DOHH2 (cell line): ENCODE results near the gene TRAPPC5.

Experiments
- H3F3A ChIP-seq: fragments of 200-600 bp; sonication (generic), shearing (Covaris generic); 2 replicates; pipeline ENCODE4 v1.6.0; 2016; ENCODE audit warnings: antibody characterized with exemption, mild to moderate bottlenecking; ENCODE audit not compliant: control insufficient read depth, insufficient read depth
- H3K27ac ChIP-seq: fragments of 200-600 bp; sonication (generic); 2 replicates; pipeline ENCODE4 v1.5.1; 2014; ENCODE audit warnings: low read depth, mild to moderate bottlenecking, low read length, moderate library complexity
- H3K27me3 ChIP-seq: fragments of 200-600 bp; sonication (generic); 2 replicates; pipeline ENCODE4 v1.6.1; 2014; ENCODE audit warnings: mild to moderate bottlenecking, low read length, mixed read lengths; ENCODE audit not compliant: control insufficient read depth
- H3K36me3 ChIP-seq: fragments of 200-600 bp; sonication (generic); 2 replicates; pipeline ENCODE4 v1.6.1; 2014; ENCODE audit warnings: mild to moderate bottlenecking, low read length, moderate library complexity, mixed read lengths; ENCODE audit not compliant: control insufficient read depth
- H3K4me1 ChIP-seq: fragments of 200-600 bp; sonication (generic); 2 replicates; pipeline ENCODE4 v1.6.1; 2014; ENCODE audit warnings: mild to moderate bottlenecking, low read length, mixed read lengths; ENCODE audit not compliant: control insufficient read depth
- H3K4me2 ChIP-seq: fragments of 200-600 bp; sonication (generic); 2 replicates; pipeline ENCODE4 v1.6.0; 2014; ENCODE audit warnings: mild to moderate bottlenecking, low read length, moderate library complexity
- H3K4me3 ChIP-seq: fragments of 200-600 bp; sonication (generic); 2 replicates; pipeline ENCODE4 v1.5.1; 2014; ENCODE audit warnings: mild to moderate bottlenecking, low read length, mixed read lengths
- H3K79me2 ChIP-seq: fragments of 200-600 bp; sonication (generic); 2 replicates; pipeline ENCODE4 v1.6.1; 2014; ENCODE audit warnings: mild to moderate bottlenecking, low read length, mixed read lengths; ENCODE audit not compliant: control insufficient read depth
- H3K9me2 ChIP-seq: fragments of 200-600 bp; sonication (generic); replicated peaks from 2 replicates; pipeline ENCODE4 v1.6.1; 2014; ENCODE audit warnings: mild to moderate bottlenecking, low read length, mixed read lengths; ENCODE audit not compliant: control insufficient read depth
- H3K9me3 ChIP-seq: fragments of 200-600 bp; sonication (generic); 2 replicates; pipeline ENCODE4 v1.6.1; 2014; ENCODE audit warnings: antibody characterized with exemption, low read length, mixed read lengths; ENCODE audit not compliant: control insufficient read depth, insufficient read depth
- H4K20me1 ChIP-seq: fragments of 200-600 bp; sonication (generic); 2 replicates; pipeline ENCODE4 v1.6.0; 2014; ENCODE audit warnings: low read depth, mild to moderate bottlenecking, antibody characterized with exemption, low read length, moderate library complexity; ENCODE audit not compliant: control insufficient read depth, insufficient read depth
- EZH2phosphoT487 ChIP-seq: fragments of 200-600 bp; sonication (generic); IDR thresholded peaks from 2 replicates; pipeline ENCODE4 v1.6.1; 2017; ENCODE audit warnings: borderline replicate concordance, mild to moderate bottlenecking, antibody characterized with exemption, low read length, moderate library complexity, mixed read lengths
- TF ChIP-seq, protein P1 (sequence below): fragments of 200-600 bp; sonication (generic); IDR thresholded peaks from one replicate; pipeline ENCODE4 v1.5.1; 2014; ENCODE audit warnings: antibody characterized with exemption, mild to moderate bottlenecking, low read depth, low read length; ENCODE audit not compliant: poor library complexity, severe bottlenecking

Gene TRAPPC5

DNA sequence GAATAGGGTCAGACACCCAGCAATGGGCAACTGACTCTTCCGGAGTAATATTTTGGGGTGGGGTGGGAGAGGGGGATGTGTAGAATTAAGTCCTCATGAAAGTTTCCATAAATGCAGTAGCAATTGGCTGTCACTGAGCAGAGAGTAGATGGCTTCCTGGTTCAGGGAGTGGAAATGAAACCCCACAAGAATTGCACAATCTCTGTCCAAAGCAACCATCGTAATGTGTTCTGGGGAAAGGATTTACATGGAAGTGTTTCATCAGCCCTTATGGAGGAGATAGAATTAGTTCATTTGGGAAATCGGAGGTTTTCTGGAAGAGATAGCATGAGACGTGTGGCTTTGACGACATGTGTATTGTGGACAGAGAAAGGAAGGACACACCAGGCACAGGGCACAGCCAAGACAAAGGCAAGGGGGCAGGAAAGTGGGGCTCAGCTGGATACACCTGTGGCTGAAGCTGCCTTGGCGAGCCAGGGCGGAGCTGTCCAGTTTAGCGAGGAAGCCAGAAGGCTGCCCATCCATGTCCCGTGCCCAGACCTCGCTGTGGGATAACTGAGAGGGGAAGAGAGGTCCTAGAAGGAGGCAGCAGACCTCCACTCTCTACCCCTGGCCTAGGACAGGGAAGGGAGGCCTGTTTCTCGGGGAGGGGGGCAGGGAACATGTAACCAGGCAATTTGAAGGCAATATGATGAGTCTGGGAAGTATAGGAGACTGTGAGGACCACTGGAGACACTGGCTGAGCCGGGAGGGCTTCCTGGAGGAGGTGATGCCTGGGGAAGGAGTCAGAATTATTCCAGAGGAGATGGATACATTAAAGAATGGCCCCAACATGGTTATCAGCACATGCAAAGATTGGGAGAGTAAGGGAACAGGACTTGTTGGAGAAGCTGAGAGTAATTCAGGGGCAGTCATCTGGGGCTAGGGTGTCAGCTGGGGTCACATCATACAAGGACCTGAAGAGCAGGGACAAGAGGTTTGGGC is 53.9 kb downstream of the TRAPPC5 start:
- H3K27me3 ChIP-seq = peaks cover 7% of the 10 kb centered on the region
- H3K4me2 ChIP-seq = no peak overlapping the region
- no peaks in the 10 kb centered on the region for H3K9me3 ChIP-seq
- H3F3A ChIP-seq = no peaks in the 10 kb centered on the region
- no peaks in the 10 kb centered on the region for H3K4me1 ChIP-seq
- H3K4me3 ChIP-seq = no peak overlapping the region
- H3K9me2 ChIP-seq = no peaks in the 10 kb centered on the region
- no peaks in the 10 kb centered on the region for H4K20me1 ChIP-seq
- H3K36me3 ChIP-seq = no peaks in the 10 kb centered on the region
- TF ChIP-seq, protein P1, sequence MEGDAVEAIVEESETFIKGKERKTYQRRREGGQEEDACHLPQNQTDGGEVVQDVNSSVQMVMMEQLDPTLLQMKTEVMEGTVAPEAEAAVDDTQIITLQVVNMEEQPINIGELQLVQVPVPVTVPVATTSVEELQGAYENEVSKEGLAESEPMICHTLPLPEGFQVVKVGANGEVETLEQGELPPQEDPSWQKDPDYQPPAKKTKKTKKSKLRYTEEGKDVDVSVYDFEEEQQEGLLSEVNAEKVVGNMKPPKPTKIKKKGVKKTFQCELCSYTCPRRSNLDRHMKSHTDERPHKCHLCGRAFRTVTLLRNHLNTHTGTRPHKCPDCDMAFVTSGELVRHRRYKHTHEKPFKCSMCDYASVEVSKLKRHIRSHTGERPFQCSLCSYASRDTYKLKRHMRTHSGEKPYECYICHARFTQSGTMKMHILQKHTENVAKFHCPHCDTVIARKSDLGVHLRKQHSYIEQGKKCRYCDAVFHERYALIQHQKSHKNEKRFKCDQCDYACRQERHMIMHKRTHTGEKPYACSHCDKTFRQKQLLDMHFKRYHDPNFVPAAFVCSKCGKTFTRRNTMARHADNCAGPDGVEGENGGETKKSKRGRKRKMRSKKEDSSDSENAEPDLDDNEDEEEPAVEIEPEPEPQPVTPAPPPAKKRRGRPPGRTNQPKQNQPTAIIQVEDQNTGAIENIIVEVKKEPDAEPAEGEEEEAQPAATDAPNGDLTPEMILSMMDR = no peak
- TF ChIP-seq EZH2phosphoT487 = no peak
- no peak overlapping the region for H3K27ac ChIP-seq
- H3K79me2 ChIP-seq = no peaks in the 10 kb centered on the region

DNA sequence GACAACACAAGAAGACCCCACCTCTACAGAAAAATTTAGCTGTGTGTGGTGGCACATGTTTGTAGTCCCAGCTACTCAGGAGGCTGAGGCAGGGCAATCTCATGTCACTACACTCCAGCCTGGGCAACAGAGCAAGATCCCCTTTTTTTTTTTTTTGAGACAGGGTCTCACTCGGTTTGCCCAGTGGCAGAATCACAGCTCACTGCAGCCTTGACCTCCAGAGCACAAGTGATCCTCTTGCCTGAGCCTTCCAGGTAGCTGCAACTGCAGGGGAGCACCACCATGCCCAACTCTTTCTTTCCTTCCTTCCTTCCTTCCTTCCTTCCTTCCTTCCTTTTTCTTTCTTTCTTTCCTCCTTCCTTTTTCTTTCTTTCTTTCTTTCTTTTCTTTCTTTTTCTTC is 55.5 kb downstream of the TRAPPC5 start:
- H3K9me3 ChIP-seq = no peaks in the 10 kb centered on the region
- H3K4me1 ChIP-seq = no peaks in the 10 kb centered on the region
- H3K9me2 ChIP-seq = no peaks in the 10 kb centered on the region
- H3K27ac ChIP-seq = no peak overlapping the region
- H3K4me2 ChIP-seq = no peak overlapping the region
- H3K27me3 ChIP-seq = peaks cover 7% of the 10 kb centered on the region
- H3K4me3 ChIP-seq = no peak overlapping the region
- H3K36me3 ChIP-seq = no peaks in the 10 kb centered on the region
- H3K79me2 ChIP-seq = no peaks in the 10 kb centered on the region
- H3F3A ChIP-seq = no peaks in the 10 kb centered on the region
- H4K20me1 ChIP-seq = no peaks in the 10 kb centered on the region
- TF ChIP-seq, protein P1 = no peak
- no peak for TF ChIP-seq EZH2phosphoT487

DNA sequence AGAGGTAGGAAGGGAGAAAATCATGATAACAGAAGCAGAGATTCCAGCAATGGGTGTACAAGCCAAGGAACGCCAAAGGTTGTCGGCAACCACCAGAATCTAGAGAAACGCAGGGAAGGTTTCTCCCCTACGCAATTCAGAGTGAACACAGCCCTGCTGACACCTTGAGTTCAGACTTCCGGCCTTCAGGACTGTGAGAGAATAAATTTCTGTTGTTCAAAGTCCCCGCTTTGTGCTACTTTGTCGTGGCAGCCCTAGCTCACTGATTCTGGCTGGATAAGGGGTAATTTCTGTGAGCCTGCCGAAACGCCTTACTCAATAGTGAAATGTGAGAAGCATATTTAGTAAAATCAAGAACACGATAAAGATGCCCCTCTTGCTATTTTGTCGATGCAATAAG is 56.6 kb downstream of the TRAPPC5 start:
- Histone ChIP-seq H3F3A (no peaks in the 10 kb centered on the region), H3K79me2 (no peaks in the 10 kb centered on the region), H3K36me3 (no peaks in the 10 kb centered on the region), H3K4me2 (no peak overlapping the region), H3K4me3 (no peak overlapping the region), H4K20me1 (no peaks in the 10 kb centered on the region), H3K27me3 (peaks cover 7% of the 10 kb centered on the region), H3K4me1 (no peaks in the 10 kb centered on the region), H3K27ac (no peak overlapping the region), H3K9me3 (no peaks in the 10 kb centered on the region), H3K9me2 (no peaks in the 10 kb centered on the region)
- no peak for TF ChIP-seq EZH2phosphoT487
- TF ChIP-seq, protein P1 = no peak
